ENCODE results near the gene CACNG4.

GRCh38 chr17:66928949-66929348, 35.6 kb upstream of the CACNG4 start:
- TF ChIP-seq EZH2 (IDR thresholded peaks at IDR 0.05; ENCODE audit: low read length, unreplicated experiment), result no peak
- no peak for TF ChIP-seq CTCF (conservative IDR thresholded peaks at IDR 0.05; ENCODE audit: low read depth, low read length)
- TF ChIP-seq EZH2phosphoT487 (IDR thresholded peaks at IDR 0.05; ENCODE audit: borderline replicate concordance, low read length), result no peak
